Skeletal muscle cell (primary cell): ENCODE data around the gene FNDC3B.
A peak's percentile ranks its signal among the peaks of the same experiment; 100 is the strongest.
"Not testable (repeated sequence)": the region's sequence is repeated elsewhere in the genome, so short reads cannot be mapped to it uniquely, and the experiment has no call there.

Experiments
- DNase-seq: peaks from one replicate; pipeline ENCODE4 v3.0.0-alpha.2; 2010; ENCODE audit warnings: low read depth
- H3K4me3 ChIP-seq: 2 replicates; pipeline ENCODE4 v1.5.1; 2011; ENCODE audit warnings: low read depth, mild to moderate bottlenecking, control low read depth, low read length, moderate library complexity

FNDC3B gene

DNA sequence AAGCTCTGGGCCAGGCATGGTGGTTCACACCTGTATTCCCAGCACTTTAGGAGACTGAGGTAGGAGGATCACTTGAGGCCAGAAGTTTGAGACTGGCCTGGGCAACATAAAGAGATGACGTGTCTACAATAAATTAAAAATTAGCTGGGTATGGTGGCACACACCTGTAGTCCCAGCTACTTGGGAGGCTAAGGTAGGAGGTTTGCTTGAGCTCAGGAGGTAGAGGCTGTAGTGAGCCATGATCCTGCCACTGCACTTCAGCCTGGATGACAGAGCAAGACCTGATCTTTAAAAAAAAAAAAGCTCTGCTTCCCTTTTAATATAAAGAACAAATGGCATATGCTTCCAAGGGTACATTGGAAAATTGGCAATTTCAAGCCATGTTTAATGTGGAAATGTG is 46.7 kb downstream of the FNDC3B start:
- H3K4me3 ChIP-seq = no peak overlapping the region
- no peak for DNase-seq

DNA sequence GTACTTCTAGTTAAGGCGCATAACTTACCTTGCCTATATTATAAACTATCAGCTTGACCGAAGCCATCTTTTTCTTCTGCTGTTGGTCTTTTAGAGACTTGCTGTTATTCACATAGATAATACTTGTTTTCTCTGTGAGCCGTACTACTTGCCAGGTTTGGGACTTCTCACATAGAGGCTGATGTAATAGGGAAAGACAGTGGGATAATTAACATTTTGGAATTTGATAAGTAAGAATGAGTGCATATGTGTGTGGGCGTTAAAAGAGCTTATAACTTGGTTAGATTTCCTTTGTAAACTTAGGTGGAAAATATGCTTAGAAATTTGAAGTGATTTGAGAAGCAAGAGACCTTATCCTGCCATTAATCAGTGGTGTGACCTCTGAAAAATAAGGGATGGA is 47.8 kb downstream of the FNDC3B start:
- H3K4me3 ChIP-seq = no peak overlapping the region

GRCh38 chr3:172087602-172088580 is 48.5 kb downstream of the FNDC3B start:
- DNase-seq = no peak
- H3K4me3 ChIP-seq = no peak overlapping the region

More for the DNA sequence above, 47.8 kb downstream of the FNDC3B start:
- no peak for DNase-seq

- no peak for DNase-seq
Measured at GRCh38 chr3:172089250-172089649, 49.9 kb downstream of the FNDC3B start.

DNA sequence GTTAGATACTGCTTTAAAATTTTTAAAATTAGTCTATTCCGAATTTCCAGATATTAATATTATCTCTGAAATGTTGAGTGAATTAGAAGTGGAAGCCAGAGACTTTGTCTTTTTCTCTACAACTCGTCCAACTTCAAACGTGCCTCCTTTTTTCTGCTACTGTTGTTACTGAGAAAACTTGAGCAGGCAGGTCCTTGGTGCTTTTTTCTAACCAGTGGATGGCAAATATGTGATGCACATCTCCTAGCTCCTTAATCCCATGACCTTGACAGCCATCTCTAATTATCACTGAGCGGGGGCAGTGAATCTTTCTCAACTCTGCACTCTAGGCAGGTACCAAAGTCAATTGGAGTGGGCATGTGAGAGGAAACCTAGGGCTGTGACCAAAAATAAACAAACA is 50.7 kb downstream of the FNDC3B start:
- H3K4me3 ChIP-seq = no peak overlapping the region
- no peak for DNase-seq

More at GRCh38 chr3:172089250-172089649, 49.9 kb downstream of the FNDC3B start:
- no peak overlapping the region for H3K4me3 ChIP-seq

GRCh38 chr3:172092658-172093057 is 53.3 kb downstream of the FNDC3B start:
- H3K4me3 ChIP-seq = no peak overlapping the region

DNA sequence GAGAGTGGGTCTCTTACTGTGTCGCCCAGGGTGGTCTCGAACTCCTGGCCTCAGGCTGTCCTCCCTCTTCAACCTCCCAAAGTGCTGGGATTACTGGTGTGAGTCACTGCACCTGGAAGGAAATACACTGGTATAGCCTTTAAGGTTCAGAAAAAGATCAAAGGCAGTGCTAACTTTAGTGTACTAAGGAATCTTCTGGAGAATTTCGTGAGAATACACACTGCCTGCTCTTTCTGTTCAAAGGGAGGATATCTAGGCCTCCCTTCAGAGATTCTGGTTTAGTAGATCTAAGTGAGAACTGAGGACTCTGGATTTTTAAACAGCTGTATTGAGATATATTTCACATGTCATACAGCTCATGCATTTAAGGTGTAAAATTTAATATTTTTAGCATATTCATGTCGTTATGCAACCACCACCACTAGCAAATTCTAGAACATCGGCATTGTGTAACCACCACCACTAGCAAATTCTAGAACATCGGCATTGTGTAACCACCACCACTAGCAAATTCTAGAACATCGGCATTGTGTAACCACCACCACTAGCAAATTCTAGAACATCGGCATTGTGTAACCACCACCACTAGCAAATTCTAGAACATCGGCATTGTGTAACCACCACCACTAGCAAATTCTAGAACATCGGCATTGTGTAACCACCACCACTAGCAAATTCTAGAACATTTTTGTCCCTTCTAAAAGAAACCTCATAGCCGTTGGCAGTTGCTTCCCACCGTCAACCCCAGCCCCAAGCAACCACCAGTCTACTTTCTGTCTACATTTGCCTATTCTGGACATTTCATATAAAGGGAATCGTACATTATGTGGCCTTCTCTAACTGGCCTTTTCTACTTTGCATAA is 54.4 kb downstream of the FNDC3B start:
- not testable (repeated sequence) for H3K4me3 ChIP-seq, DNase-seq

More at GRCh38 chr3:172092658-172093057, 53.3 kb downstream of the FNDC3B start:
- DNase-seq = no peak

DNA sequence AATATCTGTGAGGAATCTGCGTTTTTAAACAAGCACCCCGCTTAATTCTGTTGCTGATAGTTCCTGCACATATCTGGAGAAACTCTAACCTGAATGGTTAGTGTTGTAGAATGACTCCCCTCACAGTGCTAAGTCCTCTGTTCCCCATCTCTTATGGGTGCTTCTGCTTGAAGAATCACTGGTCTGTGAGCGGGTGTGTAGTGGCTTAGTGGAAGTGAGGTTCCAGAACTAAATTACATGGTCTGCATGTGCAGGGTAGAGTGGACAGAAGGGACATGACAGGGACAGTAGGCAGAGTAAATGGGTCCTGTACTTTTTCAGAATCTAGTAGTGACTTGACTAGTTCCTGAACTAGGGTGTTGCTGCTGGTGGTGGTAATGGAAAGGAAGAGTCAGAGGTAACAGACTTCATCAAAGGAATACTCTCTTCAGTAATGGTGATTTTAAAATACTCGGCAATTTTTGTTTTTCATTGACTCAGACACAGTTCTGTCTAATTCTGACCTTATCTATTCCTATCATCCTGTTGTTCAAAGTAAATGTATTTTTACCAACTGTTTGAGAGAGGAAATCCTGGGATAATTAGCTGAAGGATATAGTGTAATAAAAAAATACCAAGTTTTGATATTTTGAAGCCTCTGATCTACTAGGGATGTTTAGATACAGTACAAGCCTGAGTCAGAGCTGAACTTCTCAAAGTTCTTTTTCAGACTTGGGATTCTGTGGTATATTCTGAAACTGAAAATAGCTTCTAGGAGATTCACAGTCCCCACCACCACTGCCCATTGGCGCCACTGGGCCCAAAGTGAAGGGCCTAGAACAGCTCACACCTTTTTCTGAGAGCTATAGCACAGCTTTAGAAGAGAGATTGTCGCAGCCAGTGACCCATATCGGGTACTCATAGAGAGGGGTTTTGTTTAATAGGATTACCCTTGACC is 55.5 kb downstream of the FNDC3B start:
- DNase-seq = no peak
- no peak overlapping the region for H3K4me3 ChIP-seq

DNA sequence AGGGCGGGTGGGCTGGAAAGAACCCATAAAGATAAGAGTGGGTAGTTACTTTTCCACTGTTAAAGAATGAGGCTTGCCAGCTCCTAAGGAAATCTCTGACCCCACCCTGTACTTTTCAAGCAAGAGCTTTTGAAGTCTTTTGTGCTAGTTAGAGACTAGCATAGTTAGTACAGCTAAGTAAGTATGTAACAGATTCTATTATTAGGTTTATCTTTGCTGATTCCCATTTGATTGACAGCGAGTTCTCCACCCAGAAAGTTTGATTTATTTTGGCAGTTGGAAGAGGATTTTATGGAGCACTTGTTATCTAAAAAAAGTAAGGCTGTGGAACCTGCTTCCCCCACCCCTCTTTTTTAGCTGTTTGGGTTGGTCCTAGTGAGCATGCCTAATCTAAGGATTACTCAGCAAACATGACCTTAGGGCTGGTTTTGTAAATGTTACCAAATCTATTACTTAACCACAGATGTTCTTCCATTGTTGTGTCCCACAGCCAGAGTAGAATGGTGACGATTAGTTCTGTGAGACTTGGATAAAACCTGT is 57.6 kb downstream of the FNDC3B start:
- DNase-seq = no peak

DNA sequence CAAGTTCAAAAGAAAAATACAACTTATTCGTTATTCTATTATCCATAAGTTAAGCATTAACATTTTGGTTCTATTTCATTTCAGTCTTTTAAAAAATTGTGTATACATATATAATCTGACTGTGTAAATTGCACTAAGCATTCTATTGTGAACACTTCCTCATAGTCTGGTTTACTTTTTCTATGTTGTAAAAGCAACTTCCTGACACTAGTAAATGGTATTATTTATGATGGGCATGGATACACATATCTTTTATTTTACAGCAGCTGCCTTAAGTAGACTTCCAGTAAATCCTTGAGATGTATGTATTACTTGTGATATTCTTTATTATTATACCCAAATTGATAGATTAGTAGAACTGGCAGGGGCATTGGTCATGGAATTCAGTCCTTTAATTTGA is 58.2 kb downstream of the FNDC3B start:
- H3K4me3 ChIP-seq = no peak overlapping the region
- no peak for DNase-seq

More for the DNA sequence above, 57.6 kb downstream of the FNDC3B start:
- H3K4me3 ChIP-seq = no peak overlapping the region

DNA sequence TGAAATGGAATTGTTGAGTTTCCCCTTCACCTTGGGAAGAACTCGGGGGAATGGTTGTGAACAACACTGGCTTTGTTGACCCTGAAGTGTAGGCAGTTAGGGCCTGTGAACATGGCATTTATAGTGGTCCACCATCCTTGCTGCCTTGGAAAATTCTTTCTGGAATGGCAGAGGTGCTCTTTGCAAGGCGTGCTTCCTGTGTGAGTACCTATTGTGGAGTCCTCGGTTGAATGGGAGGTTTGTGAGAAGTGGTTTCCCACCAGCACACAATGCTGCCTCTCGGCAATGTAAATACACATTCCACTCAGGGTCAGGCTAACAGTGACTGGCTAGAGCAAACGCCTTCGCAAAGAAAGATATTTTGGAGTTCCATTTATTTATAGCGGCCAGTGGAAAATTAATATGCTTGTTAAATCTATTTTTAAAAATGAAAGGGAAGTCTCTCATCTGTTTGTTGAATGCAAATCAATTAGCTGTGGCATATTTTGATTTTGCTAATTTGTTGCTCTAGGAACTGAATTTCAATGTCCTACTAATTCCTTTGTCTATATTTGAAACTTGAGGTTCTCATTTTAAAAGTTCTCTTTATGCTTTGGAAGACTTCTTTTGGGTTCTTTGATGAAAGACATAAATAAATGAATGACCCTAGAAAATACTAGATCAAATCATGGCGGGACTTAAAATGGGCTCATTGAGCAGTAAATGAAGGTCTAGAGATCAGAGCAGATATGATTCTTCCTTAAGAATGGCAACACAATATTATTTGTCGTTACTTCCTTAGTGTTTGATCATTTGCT is 59.5 kb downstream of the FNDC3B start:
- no peak overlapping the region for H3K4me3 ChIP-seq
- no peak for DNase-seq

GRCh38 chr3:172099495-172099808 is 60.1 kb downstream of the FNDC3B start:
- H3K4me3 ChIP-seq = no peak overlapping the region
- DNase-seq = no peak

GRCh38 chr3:172100482-172100881 is 61.1 kb downstream of the FNDC3B start:
- no peak overlapping the region for H3K4me3 ChIP-seq
- no peak for DNase-seq

- H3K4me3 ChIP-seq = no peak overlapping the region
- no peak for DNase-seq
Measured at GRCh38 chr3:172101107-172101506, 61.7 kb downstream of the FNDC3B start.

- DNase-seq = no peak
- H3K4me3 ChIP-seq = no peak overlapping the region
Measured at GRCh38 chr3:172102123-172102882, 62.9 kb downstream of the FNDC3B start.

DNA sequence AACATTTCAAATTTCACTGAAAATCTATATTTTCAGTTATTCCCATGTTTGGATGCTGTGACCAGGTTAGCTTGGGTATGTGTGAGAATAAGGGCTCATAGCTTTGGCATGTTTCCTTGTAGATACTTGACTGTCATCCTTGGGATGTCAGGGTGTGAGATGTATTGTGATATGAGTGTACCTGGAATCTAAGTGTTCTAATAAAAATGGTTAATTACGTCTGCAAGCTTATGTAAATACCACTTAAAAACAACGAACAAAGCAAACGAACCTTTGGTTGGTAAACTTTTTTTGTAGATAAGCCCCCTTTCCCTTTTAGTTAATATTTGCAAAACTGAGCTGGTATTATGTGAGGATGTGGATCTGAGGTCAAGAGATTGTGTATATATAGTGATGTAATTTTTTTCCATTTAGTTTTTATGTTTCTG is 63.5 kb downstream of the FNDC3B start:
- DNase-seq = no peak
- no peak overlapping the region for H3K4me3 ChIP-seq

DNA sequence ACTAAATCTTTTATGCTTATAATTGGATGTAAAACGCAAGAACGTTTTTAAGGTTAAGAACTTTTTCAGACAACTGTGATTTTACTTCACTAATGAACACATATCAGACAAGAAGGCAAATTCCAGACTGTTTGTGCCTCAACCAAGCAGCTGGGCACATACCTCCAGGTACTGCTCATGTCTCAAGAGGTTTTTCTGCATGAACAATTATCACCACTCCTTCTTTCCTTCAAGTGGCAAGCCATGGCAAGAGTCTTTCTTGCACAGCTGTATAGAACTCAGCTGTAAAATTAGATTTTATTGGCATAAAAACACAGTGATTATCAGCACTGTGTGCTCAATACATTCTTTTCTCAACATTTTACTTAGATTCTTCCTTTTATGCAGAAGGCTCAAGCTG is 64.3 kb downstream of the FNDC3B start:
- H3K4me3 ChIP-seq = no peak overlapping the region
- peak; percentile 56 for DNase-seq
